Kidney (tissue), 14 donors: ENCODE measurements around the gene DHTKD1. TPM values are rescaled to one million over a fixed set of nuclear protein-coding genes. Genes with fewer than 3 reads are reported as not detected.
"Not testable (repeated sequence)": the region's sequence is repeated elsewhere in the genome, so short reads cannot be mapped to it uniquely, and the experiment has no call there.

ENCODE experiments used
- DNase-seq, 5 donors: peaks; one replicate each; pipeline ENCODE4 v3.0.0-alpha.2; 2013 to 2020
- FAIRE-seq: peaks from 2 replicates; lab custom pipeline; 2012; peaks lifted over from hg19 to GRCh38; lab: Jason Lieb, UNC
- H3K27ac ChIP-seq, 2 donors: one replicate each; pipeline ENCODE4 v1.7.0; 2013; ENCODE audit warnings: low read depth in 2 of 2, low read length in 2 of 2, inconsistent platforms in 1 of 2
- H3K27me3 ChIP-seq: one replicate; pipeline ENCODE4 v1.7.1; 2013; ENCODE audit warnings: low read length, inconsistent platforms; ENCODE audit not compliant: control insufficient read depth, insufficient read depth
- H3K36me3 ChIP-seq, 3 donors: one replicate each; pipeline versions ENCODE4 v1.7.0 to v1.7.1; 2013; ENCODE audit warnings: low read length in 3 of 3, control low read depth in 1 of 3, inconsistent platforms in 1 of 3; ENCODE audit not compliant: insufficient read depth in 3 of 3, control insufficient read depth in 2 of 3
- H3K4me1 ChIP-seq, 3 donors: one replicate each; pipeline versions ENCODE4 v1.7.0 to v1.7.1; 2013; ENCODE audit warnings: low read length in 3 of 3, inconsistent platforms in 1 of 3, low read depth in 1 of 3; ENCODE audit not compliant: control insufficient read depth in 2 of 3, insufficient read depth in 2 of 3
- H3K4me3 ChIP-seq, 3 donors: one replicate each; pipeline versions ENCODE4 v1.7.0 to v1.8.1; 2013; ENCODE audit warnings: low read length in 3 of 3, control low read depth in 1 of 3, inconsistent platforms in 1 of 3
- H3K9ac ChIP-seq, 3 donors: one replicate each; pipeline versions ENCODE4 v1.7.0 to v1.7.1; 2013; ENCODE audit warnings: low read length in 3 of 3, control low read depth in 1 of 3, inconsistent platforms in 1 of 3
- H3K9me3 ChIP-seq, 3 donors: one replicate each; pipeline versions ENCODE4 v1.7.0 to v1.7.1; 2013; ENCODE audit warnings: low read length in 3 of 3, control low read depth in 1 of 3, inconsistent platforms in 1 of 3; ENCODE audit not compliant: control insufficient read depth in 2 of 3, insufficient read depth in 1 of 3
- intact Hi-C: fragments of 100-400 bp; cut with DNase I; formaldehyde crosslinking; loops from one replicate; pipeline ENCODE4 v1.11.1; 2022
- microRNA-seq: library from miRNA; unstranded; fragments of <30 nt; microRNA quantifications from one replicate; pipeline ENCODE4 v1.2.0, GENCODE V29; 2020
- polyA plus RNA-seq: library from polyadenylated mRNA; stranded (reverse); fragments of 350-450 nt; fragmentation: Illumina TruSeq; extraction: RNeasy Lipid Tissue Mini Kit (QIAGEN cat#74804); gene quantifications from one replicate; pipeline ENCODE4 v1.2.3, GENCODE V29; 2014; ENCODE audit warnings: low read depth, low replicate concordance; ENCODE audit not compliant: insufficient read depth
- total RNA-seq: library from RNA; stranded (reverse); fragmentation: NEBNext Ultra II Directional; extraction: Animal tissue kit (Norgen Biotek cat#: 25700); gene quantifications from one replicate; pipeline ENCODE4 v1.2.1, GENCODE V29; 2021
- TF ChIP-seq, protein P1 (sequence below): IDR thresholded peaks from 3 replicates; pipeline ENCODE4 v1.5.1; 2012; ENCODE audit warnings: mild to moderate bottlenecking, moderate library complexity, borderline replicate concordance; ENCODE audit not compliant: insufficient read depth; ENCODE audit errors: extremely low read depth
- donor health status: control.
- donor health status: control.
- donor health status: control.
- donor health status: control.
- donor health status: control.
- donor health status: DM: yes; HTN: yes; CAD: no.
- donor health status: Normal renal cell carcinoma (clear cell type).

DHTKD1 gene
- total and polyA plus RNA-seq, 2 donors from 2014 or later = 21.5 to 28.0 TPM

GRCh38 chr10:12165999-12166775 lies 97.4 kb downstream of the DHTKD1 start:
- DNase-seq = no peak
- peaks cover 5 to 25% (median 22%) of the 10 kb centered on the region in 3 donors for H3K36me3 ChIP-seq
- H3K9ac ChIP-seq = no peak overlapping the region
- no peaks in the 10 kb centered on the region for H3K27me3 ChIP-seq
- no peak overlapping the region for H3K4me3 ChIP-seq
- TF ChIP-seq, protein P1, sequence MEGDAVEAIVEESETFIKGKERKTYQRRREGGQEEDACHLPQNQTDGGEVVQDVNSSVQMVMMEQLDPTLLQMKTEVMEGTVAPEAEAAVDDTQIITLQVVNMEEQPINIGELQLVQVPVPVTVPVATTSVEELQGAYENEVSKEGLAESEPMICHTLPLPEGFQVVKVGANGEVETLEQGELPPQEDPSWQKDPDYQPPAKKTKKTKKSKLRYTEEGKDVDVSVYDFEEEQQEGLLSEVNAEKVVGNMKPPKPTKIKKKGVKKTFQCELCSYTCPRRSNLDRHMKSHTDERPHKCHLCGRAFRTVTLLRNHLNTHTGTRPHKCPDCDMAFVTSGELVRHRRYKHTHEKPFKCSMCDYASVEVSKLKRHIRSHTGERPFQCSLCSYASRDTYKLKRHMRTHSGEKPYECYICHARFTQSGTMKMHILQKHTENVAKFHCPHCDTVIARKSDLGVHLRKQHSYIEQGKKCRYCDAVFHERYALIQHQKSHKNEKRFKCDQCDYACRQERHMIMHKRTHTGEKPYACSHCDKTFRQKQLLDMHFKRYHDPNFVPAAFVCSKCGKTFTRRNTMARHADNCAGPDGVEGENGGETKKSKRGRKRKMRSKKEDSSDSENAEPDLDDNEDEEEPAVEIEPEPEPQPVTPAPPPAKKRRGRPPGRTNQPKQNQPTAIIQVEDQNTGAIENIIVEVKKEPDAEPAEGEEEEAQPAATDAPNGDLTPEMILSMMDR = no peak
- FAIRE-seq = no peak
- H3K9me3 ChIP-seq = no peaks in the 10 kb centered on the region
- intact Hi-C loops = no loop called here
- H3K27ac ChIP-seq = no peak overlapping the region
- no peaks in the 10 kb centered on the region for H3K4me1 ChIP-seq

GRCh38 chr10:12171512-12171911 lies 102.8 kb downstream of the DHTKD1 start:
- intact Hi-C loops, H3K9me3 ChIP-seq, DNase-seq, FAIRE-seq, H3K4me3 ChIP-seq, H3K27me3 ChIP-seq, H3K27ac ChIP-seq, H3K4me1 ChIP-seq: not testable (repeated sequence)
- Histone ChIP-seq H3K9ac (peak overlapping the region in 1 of 3 donors; percentile 19), H3K36me3 (peaks cover 6 to 37% (median 32%) of the 10 kb centered on the region in 3 donors)

Small RNA genes within 50 kb of the gene (microRNA-seq; reads per million reads assigned to microRNA genes)
- gene MIR548AK = not detected

Other genes starting within 250 kb of the DHTKD1 start
- 48.2 TPM for gene PROSER2, start 245.6 kb upstream of the DHTKD1 start, total RNA-seq
- gene PROSER2, start 245.6 kb upstream of the DHTKD1 start, polyA plus RNA-seq = 8.1 TPM
- 19.4 TPM for gene UPF2, start 26.1 kb upstream of the DHTKD1 start, total RNA-seq
- 8.4 TPM for gene UPF2, start 26.1 kb upstream of the DHTKD1 start, polyA plus RNA-seq
- gene SEC61A2, start 60.7 kb downstream of the DHTKD1 start, total RNA-seq = 8.9 TPM
- 3.6 TPM for gene SEC61A2, start 60.7 kb downstream of the DHTKD1 start, polyA plus RNA-seq
- gene NUDT5, start 126.9 kb downstream of the DHTKD1 start, total RNA-seq = 48.3 TPM
- 78.2 TPM for gene NUDT5, start 126.9 kb downstream of the DHTKD1 start, polyA plus RNA-seq
- gene CDC123, start 127.2 kb downstream of the DHTKD1 start, total RNA-seq = 47.7 TPM
- 50.2 TPM for gene CDC123, start 127.2 kb downstream of the DHTKD1 start, polyA plus RNA-seq